Neuron (in vitro differentiated cells): ENCODE results near the gene SLC22A1.

ENCODE experiments used
- H2AFZ ChIP-seq: one replicate; pipeline ENCODE4 v1.6.1; 2013; ENCODE audit warnings: low read depth, mild to moderate bottlenecking, inconsistent platforms, low read length, moderate library complexity
- H3K27me3 ChIP-seq: one replicate; pipeline ENCODE4 v1.6.1; 2013; ENCODE audit warnings: low read length; ENCODE audit not compliant: insufficient read depth
- H3K36me3 ChIP-seq: one replicate; pipeline ENCODE4 v1.6.1; 2013; ENCODE audit warnings: low read length; ENCODE audit not compliant: insufficient read depth
- H3K4me1 ChIP-seq: one replicate; pipeline ENCODE4 v1.6.1; 2013; ENCODE audit warnings: low read length; ENCODE audit not compliant: insufficient read depth
- H3K4me3 ChIP-seq: 2 replicates; pipeline ENCODE4 v1.5.1; 2013; ENCODE audit warnings: mild to moderate bottlenecking, low read length, moderate library complexity
- H3K9me3 ChIP-seq: one replicate; pipeline ENCODE4 v1.6.1; 2013; ENCODE audit warnings: low read length

SLC22A1 gene

DNA sequence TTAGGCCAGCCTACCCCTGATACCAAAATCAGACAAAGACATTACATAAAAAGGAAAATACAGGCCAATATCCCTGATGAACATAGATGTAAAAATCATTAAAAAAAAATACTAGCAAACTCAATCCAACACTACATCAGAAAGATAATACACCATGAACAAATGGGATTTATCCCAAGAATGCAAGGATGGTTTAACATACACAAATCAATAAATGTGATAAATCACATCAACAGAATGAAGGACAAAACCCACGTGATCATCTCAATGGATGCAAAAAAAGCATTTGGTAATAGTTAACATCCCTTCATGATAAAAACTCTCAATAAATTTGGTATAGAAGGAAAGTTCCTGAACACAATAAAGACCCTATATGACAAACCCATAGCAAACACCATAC, 73.2 kb downstream of the SLC22A1 start:
- Histone ChIP-seq H3K36me3 (no peaks in the 10 kb centered on the region), H3K27me3 (no peaks in the 10 kb centered on the region), H3K4me1 (no peaks in the 10 kb centered on the region), H2AFZ (no peak overlapping the region), H3K4me3 (no peak overlapping the region), H3K9me3 (no peaks in the 10 kb centered on the region)

DNA sequence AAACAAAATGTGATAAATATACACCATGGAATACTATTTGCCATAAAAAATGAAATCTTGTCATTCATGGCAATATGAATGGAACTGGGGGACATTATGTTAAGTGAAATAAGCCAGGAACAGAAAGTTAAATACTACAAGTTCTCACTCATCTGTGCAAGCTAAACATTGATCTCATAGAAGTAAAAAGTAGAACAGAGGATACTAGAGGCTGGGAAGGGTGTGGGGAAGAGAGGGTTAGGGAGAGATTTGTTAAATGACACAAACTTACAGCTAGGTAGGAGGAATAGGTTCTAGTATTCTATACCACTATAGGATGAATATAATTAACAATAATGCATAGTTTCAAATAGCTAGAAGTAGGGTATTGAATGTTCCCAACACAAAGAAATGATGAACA, 76.0 kb downstream of the SLC22A1 start:
- H3K4me3 ChIP-seq = no peak overlapping the region
- no peaks in the 10 kb centered on the region for H3K9me3 ChIP-seq
- no peaks in the 10 kb centered on the region for H3K27me3 ChIP-seq
- no peaks in the 10 kb centered on the region for H3K36me3 ChIP-seq
- H2AFZ ChIP-seq = no peak overlapping the region
- H3K4me1 ChIP-seq = no peaks in the 10 kb centered on the region

DNA sequence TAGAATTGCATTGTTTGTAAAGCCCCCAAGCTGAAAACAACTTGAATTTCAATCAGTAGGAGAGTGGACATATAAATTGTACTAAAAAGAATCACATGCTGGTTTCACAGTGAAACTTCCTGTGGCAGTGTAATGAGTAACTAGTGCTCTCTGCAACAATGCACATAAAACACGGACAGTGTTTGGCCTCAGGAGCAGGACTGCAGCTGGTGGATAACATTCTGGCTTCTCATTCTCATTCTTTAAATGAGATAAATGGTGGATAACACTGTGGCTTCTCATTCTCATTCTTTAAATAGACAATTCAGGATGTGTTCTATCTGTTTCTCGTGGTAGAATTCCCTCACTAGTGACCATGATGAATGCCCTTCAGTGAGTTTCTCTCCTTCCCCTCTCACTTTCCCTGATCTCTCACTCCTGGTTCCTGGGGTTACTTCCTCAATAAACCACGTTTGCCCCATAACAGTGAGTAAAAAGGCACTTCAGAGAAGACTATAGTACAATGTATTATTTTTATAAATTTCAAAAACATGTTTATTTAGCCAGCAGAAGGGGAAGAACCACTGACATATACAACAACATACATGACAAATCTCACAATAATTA, 77.1 kb downstream of the SLC22A1 start:
- Histone ChIP-seq H3K36me3 (no peaks in the 10 kb centered on the region), H3K9me3 (no peaks in the 10 kb centered on the region), H3K4me1 (no peaks in the 10 kb centered on the region), H3K4me3 (no peak overlapping the region), H2AFZ (no peak overlapping the region), H3K27me3 (no peaks in the 10 kb centered on the region)

DNA sequence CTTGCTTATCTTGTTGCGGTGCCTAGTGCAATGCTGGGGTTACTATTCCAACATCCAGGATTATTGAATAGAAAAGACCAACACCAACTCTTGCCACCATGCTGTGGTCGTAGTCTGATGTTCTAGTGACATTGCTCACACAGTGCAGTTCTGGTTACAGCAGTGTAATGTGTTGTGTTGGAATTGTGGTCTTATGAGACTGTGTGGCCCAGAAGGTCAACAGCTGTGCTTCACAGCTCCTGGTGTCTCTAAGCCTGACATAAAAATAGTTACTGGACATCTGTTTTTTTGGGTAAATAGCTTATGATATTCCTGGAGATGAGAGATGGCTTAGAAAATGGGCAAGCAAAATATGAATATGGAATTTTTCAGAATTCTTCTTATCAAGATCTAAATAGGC, 79.4 kb downstream of the SLC22A1 start:
- Histone ChIP-seq H3K27me3 (no peaks in the 10 kb centered on the region), H3K9me3 (no peaks in the 10 kb centered on the region), H3K36me3 (no peaks in the 10 kb centered on the region), H2AFZ (no peak overlapping the region), H3K4me1 (no peaks in the 10 kb centered on the region), H3K4me3 (no peak overlapping the region)

DNA sequence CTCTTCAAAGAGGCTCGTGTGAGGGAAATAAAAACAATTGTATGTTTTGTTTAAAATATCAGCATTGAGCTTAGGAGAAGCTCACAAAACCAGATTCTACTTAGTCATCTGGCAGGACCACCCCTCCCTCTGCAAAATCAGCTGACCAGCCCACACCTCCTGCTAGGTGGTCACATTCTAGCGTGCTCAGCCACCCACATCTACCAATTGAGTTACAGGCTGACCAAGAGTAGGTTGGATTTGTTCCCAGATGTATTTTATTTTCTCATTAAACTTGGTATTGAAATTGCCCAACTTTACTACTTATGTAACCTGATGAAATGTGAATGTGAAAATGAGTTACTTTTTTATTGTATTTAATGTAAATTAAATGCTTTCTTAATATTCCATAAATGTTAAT, 80.8 kb downstream of the SLC22A1 start:
- H3K4me3 ChIP-seq = no peak overlapping the region

DNA sequence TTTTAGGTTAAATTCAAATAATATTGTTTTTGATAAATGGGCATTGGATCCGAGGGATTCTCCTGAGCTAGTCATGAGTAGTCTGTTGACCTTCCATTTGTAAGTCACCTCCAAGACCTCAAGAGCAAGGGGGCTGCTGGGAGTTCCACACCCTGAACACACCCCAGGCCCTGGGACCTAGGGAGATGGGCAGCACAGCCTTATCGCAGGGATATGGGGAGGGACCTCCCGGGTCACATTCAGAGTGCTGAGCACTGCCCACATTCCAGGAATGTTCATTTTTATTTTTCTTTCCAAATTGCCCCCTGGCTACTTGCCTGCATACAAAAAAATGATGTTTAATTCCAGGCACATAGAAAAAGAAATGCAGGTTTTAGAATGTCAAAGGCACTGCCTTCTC, 81.5 kb downstream of the SLC22A1 start:
- H3K4me3 ChIP-seq = no peak overlapping the region
- H3K9me3 ChIP-seq = no peaks in the 10 kb centered on the region
- H3K4me1 ChIP-seq = no peaks in the 10 kb centered on the region
- no peaks in the 10 kb centered on the region for H3K27me3 ChIP-seq
- H2AFZ ChIP-seq = no peak overlapping the region
- H3K36me3 ChIP-seq = no peaks in the 10 kb centered on the region

More for the DNA sequence above, 80.8 kb downstream of the SLC22A1 start:
- no peaks in the 10 kb centered on the region for H3K36me3 ChIP-seq
- H3K9me3 ChIP-seq = no peaks in the 10 kb centered on the region
- no peak overlapping the region for H2AFZ ChIP-seq
- H3K4me1 ChIP-seq = no peaks in the 10 kb centered on the region
- no peaks in the 10 kb centered on the region for H3K27me3 ChIP-seq

DNA sequence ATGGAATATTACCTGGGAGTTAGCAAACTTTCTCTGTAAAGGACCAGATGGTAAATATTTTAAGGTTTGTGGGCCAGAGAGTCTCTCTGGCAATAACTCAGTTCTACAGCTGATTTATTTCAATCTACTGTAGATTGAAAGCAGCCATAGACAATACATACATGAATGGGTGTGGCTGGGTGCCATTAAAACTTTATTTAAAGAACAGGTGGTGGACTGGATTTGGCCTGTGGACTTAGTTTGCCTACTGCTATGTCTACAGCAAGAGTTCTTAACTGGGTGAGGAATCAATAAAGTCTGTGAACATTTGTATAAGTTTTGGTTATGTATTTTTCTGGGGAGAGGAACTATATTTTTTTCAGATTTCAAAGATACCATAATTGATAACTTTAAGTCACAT, 81.9 kb downstream of the SLC22A1 start:
- Histone ChIP-seq H2AFZ (no peak overlapping the region), H3K36me3 (no peaks in the 10 kb centered on the region)

DNA sequence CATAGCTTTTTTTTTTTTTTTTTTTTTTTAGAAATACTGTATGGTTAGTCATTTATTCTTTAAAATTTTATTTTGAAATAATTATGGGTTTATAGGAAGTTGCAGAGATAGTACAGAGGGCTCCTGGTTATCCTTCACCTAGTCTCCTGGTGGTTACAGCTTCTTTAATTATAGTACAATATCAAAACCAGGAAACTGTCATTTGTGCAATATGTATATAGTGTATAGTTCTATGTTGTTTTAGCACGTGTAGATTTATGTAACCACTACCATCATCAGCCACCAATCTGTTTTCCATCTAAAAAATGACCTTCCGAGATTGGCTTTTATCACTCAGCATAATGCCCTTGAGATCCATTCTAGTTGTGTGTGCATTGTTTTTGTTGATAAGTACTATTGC, 82.3 kb downstream of the SLC22A1 start:
- Histone ChIP-seq H3K9me3 (no peaks in the 10 kb centered on the region), H2AFZ (no peak overlapping the region), H3K4me3 (no peak overlapping the region), H3K36me3 (no peaks in the 10 kb centered on the region), H3K27me3 (no peaks in the 10 kb centered on the region), H3K4me1 (no peaks in the 10 kb centered on the region)

More for the DNA sequence above, 81.9 kb downstream of the SLC22A1 start:
- H3K4me3 ChIP-seq = no peak overlapping the region
- no peaks in the 10 kb centered on the region for H3K27me3 ChIP-seq
- H3K9me3 ChIP-seq = no peaks in the 10 kb centered on the region
- no peaks in the 10 kb centered on the region for H3K4me1 ChIP-seq

DNA sequence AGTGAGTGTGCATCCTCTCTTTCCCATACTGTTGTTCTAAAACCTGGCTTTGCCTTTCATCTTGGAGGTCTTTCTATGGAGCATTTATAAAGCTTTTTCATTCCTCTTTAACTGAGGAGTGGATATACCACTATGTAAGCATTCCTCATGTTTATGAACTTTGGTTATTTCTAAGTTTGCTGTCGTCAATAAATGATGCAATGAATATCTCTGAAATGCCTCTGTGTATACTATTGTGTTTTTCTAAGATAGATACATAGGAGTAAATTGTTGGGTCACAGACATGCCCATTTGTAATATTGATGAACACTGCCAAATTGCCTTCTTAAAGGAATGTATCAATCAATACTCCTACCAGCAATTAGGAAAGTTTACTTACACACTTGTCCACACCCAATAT, 83.1 kb downstream of the SLC22A1 start:
- Histone ChIP-seq H3K4me1 (no peaks in the 10 kb centered on the region), H3K27me3 (no peaks in the 10 kb centered on the region), H2AFZ (no peak overlapping the region), H3K4me3 (no peak overlapping the region), H3K36me3 (no peaks in the 10 kb centered on the region), H3K9me3 (no peaks in the 10 kb centered on the region)

DNA sequence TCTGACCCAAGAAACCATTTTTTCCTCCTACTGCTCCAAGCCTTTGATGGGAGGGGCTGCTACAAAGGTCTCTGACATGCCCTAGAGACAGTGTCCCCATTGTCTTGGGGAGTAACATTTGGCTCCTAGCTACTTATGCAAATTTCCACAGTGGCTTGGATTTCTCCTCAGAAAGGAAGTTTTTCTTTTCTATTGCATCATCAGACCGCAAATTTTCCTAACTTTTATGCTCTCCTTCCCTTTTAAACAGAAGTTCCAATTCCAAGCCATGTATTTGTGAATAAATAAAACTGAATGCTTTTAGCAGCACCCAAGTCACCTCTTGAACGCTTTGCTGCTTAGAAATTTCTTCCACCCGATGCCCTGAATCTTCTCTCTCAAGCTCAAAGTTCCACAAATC, 86.0 kb downstream of the SLC22A1 start:
- Histone ChIP-seq H3K4me3 (no peak overlapping the region), H3K9me3 (no peaks in the 10 kb centered on the region), H2AFZ (no peak overlapping the region), H3K4me1 (no peaks in the 10 kb centered on the region), H3K27me3 (no peaks in the 10 kb centered on the region), H3K36me3 (no peaks in the 10 kb centered on the region)
